ENCODE measurements around the gene GLB1L.

- TF ChIP-seq CTCF (IDR thresholded peaks at IDR 0.05) (peak; percentile 99 to 100 (median 100)), EP300 (IDR thresholded peaks at IDR 0.05) (peak in 1 of 2 donors; percentile 76)
These were observed 49.4 kb upstream of the GLB1L start for GRCh38 chr2:219294356-219295351.

All from tibial nerve (tissue), 4 donors.